ENCODE results near the gene CDC37.
"Not testable (repeated sequence)": the region's sequence is repeated elsewhere in the genome, so short reads cannot be mapped to it uniquely, and the experiment has no call there.

DNA sequence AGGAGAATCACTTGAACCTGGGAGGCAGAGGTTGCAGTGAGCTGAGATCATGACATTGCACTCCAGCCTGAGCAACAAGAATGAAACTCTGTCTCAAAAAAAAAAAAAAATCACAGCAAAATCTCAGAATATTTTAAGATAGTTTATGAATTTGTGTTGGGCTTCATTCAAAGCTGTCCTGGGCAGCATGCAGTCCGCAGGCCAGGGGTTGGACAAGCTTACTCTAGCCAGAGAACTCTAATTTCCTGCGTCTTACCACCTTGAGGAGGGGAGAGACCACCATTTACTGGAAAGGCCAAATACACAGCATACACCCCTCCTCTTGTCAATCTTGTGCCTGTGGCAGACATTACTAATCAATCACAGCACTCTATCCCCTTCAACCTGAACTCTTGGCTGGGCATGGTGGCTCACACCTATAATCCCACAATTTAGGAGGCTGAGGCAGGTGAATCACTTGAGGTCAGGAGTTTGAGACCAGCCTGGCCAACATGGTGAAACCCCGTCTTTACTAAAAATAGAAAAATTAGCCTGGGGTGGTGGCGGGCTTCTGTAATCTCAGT, 36.3 kb downstream of the CDC37 start:
- TF ChIP-seq CTCF (conservative IDR thresholded peaks at IDR 0.05; ENCODE audit: low read length); EZH2phosphoT487 (IDR thresholded peaks at IDR 0.05; ENCODE audit: borderline replicate concordance, low read depth, low read length): not testable (repeated sequence)
